DND-41 (cell line): Measurements from ENCODE around the gene PSMF1.

Experiments
- ATAC-seq: fragments of 200-7000 bp; cut with Tn5 transposase; 3 replicates; pipeline ENCODE4 v1.9.1; 2021; ENCODE audit warnings: low read depth; ENCODE audit not compliant: insufficient read depth
- DNase-seq: peaks from one replicate; pipeline ENCODE4 v3.0.0-alpha.2; 2020
- H2AFZ ChIP-seq: 2 replicates; pipeline ENCODE4 v1.6.0; 2012; ENCODE audit warnings: low read depth, low read length
- H3K27ac ChIP-seq: 2 replicates; pipeline ENCODE4 v1.5.1; 2012; ENCODE audit warnings: low read length, inconsistent platforms
- H3K27me3 ChIP-seq: fragments of 200-600 bp; sonication (generic); 2 replicates; pipeline ENCODE4 v1.6.0; 2012; ENCODE audit warnings: low read length, mild to moderate bottlenecking, inconsistent platforms; ENCODE audit not compliant: insufficient read depth, poor library complexity
- H3K36me3 ChIP-seq: 2 replicates; pipeline ENCODE4 v1.5.1; 2012; ENCODE audit warnings: low read length, inconsistent platforms; ENCODE audit not compliant: insufficient read depth
- H3K4me1 ChIP-seq: 2 replicates; pipeline ENCODE4 v1.5.1; 2012; ENCODE audit warnings: mild to moderate bottlenecking, low read length; ENCODE audit not compliant: insufficient read depth
- H3K4me2 ChIP-seq: 2 replicates; pipeline ENCODE4 v1.6.0; 2012; ENCODE audit warnings: mild to moderate bottlenecking, moderate library complexity, low read length, inconsistent platforms; ENCODE audit not compliant: insufficient read depth
- H3K4me3 ChIP-seq, 2 experiments: fragments of 200-600 bp in 1 of 2; shearing (Covaris generic) in 1 of 2; 2 replicates each; pipeline ENCODE4 v1.5.1; 2012 to 2016; ENCODE audit warnings: inconsistent platforms in 2 of 2, low read length in 2 of 2, mild to moderate bottlenecking in 2 of 2, low read depth in 1 of 2, moderate library complexity in 1 of 2
- H3K79me2 ChIP-seq: 2 replicates; pipeline ENCODE4 v1.6.0; 2012; ENCODE audit warnings: low read length, inconsistent platforms; ENCODE audit not compliant: insufficient read depth
- H3K9ac ChIP-seq: 2 replicates; pipeline ENCODE4 v1.6.0; 2012; ENCODE audit warnings: low read depth, mild to moderate bottlenecking, inconsistent platforms, low read length, moderate library complexity
- H3K9me3 ChIP-seq: 2 replicates; pipeline ENCODE4 v1.5.1; 2012; ENCODE audit warnings: low read length, moderate library complexity, mild to moderate bottlenecking, inconsistent platforms; ENCODE audit not compliant: insufficient read depth, severe bottlenecking
- H4K20me1 ChIP-seq: 2 replicates; pipeline ENCODE4 v1.6.0; 2012; ENCODE audit warnings: low read length; ENCODE audit not compliant: insufficient read depth
- CTCF ChIP-seq: IDR thresholded peaks from 2 replicates; pipeline ENCODE4 v1.5.1; 2012; ENCODE audit warnings: borderline replicate concordance, low read length, moderate library complexity, mild to moderate bottlenecking; ENCODE audit not compliant: poor library complexity, severe bottlenecking; ENCODE audit errors: extremely low read depth
- EZH2 ChIP-seq: IDR thresholded peaks from 3 replicates; pipeline ENCODE4 v1.6.1; 2012; ENCODE audit warnings: borderline replicate concordance, low read depth, mild to moderate bottlenecking, moderate library complexity, low read length, inconsistent platforms; ENCODE audit not compliant: severe bottlenecking

The PSMF1 gene

GRCh38 chr20:1108437-1108920 lies 9.9 kb upstream of the PSMF1 start:
- H3K4me1 ChIP-seq = no peaks in the 10 kb centered on the region
- no peak overlapping the region for H3K9ac ChIP-seq
- ATAC-seq (peak; percentile 93), DNase-seq (peak; percentile 67)
- H3K79me2 ChIP-seq = no peaks in the 10 kb centered on the region
- H3K27ac ChIP-seq = no peak overlapping the region
- peak overlapping the region; percentile 43; the same call in 1 of the 2 replicates for H2AFZ ChIP-seq
- H3K36me3 ChIP-seq = no peaks in the 10 kb centered on the region
- no peaks in the 10 kb centered on the region for H3K27me3 ChIP-seq
- H4K20me1 ChIP-seq = peaks cover 13% of the 10 kb centered on the region
- no peak overlapping the region for H3K4me2 ChIP-seq
- no peaks in the 10 kb centered on the region for H3K9me3 ChIP-seq
- H3K4me3 ChIP-seq = no peak overlapping the region
- peak; percentile 90 for TF ChIP-seq CTCF
- TF ChIP-seq EZH2 = no peak

- no peak overlapping the region for H3K4me2 ChIP-seq
- TF ChIP-seq EZH2 = no peak
- TF ChIP-seq CTCF = no peak
- H2AFZ ChIP-seq = no peak overlapping the region
- peaks cover 5% of the 10 kb centered on the region; the same call in 1 of the 2 replicates for H4K20me1 ChIP-seq
- H3K27me3 ChIP-seq = no peaks in the 10 kb centered on the region
- no peaks in the 10 kb centered on the region for H3K36me3 ChIP-seq
- H3K9ac ChIP-seq = no peak overlapping the region
- peaks cover 13% of the 10 kb centered on the region for H3K4me1 ChIP-seq
- H3K27ac ChIP-seq = no peak overlapping the region
- peaks cover 5% of the 10 kb centered on the region for H3K79me2 ChIP-seq
- ATAC-seq (no peak), DNase-seq (no peak)
- no peaks in the 10 kb centered on the region for H3K9me3 ChIP-seq
- H3K4me3 ChIP-seq = no peak overlapping the region
Observed at GRCh38 chr20:1112908-1113307, 5.5 kb upstream of the PSMF1 start.

DNA sequence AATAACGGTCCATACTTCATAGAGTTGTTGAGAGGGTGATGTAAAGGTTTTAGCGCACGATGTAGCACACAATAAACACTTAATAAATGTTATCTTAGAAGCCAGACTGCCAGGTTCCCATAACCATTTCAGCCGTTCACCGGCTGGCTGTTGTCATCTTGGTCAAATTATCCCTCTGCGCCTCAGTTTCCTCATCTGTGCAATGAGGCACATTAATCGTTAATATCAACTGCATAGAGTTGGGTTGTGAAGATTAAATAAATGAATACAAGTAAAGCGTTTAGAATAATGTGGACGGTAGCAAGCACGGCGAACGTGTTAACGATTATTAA lies 432 bp upstream of the PSMF1 start:
- H3K79me2 ChIP-seq = peaks cover 54% of the 10 kb centered on the region
- H3K27me3 ChIP-seq = no peaks in the 10 kb centered on the region
- peaks cover 7% of the 10 kb centered on the region; the same call in 1 of the 2 replicates for H4K20me1 ChIP-seq
- H3K4me1 ChIP-seq = peaks cover 54% of the 10 kb centered on the region
- peak overlapping the region; percentile 92 to 98 for H3K4me3 ChIP-seq
- no peaks in the 10 kb centered on the region for H3K9me3 ChIP-seq
- ATAC-seq (no peak), DNase-seq (no peak)
- TF ChIP-seq CTCF (no peak), EZH2 (no peak)
- H3K27ac ChIP-seq = peak overlapping the region; percentile 91
- H3K36me3 ChIP-seq = peaks cover 29% of the 10 kb centered on the region
- peak overlapping the region; percentile 86 for H3K9ac ChIP-seq
- peak overlapping the region; percentile 83 for H2AFZ ChIP-seq
- peak overlapping the region; percentile 67 for H3K4me2 ChIP-seq
